NCI-H2081 (cell line): ENCODE results near the gene SERPINA9.
"Not testable (repeated sequence)": the region's sequence is repeated elsewhere in the genome, so short reads cannot be mapped to it uniquely, and the experiment has no call there.

Experiments
- DNase-seq, 2 experiments: peaks; one replicate each; lab custom pipeline; 2025; lab: John Stamatoyannopoulos, UW

Gene SERPINA9

GRCh38 chr14:94426526-94426925, 49.5 kb downstream of the SERPINA9 start:
- DNase-seq: no peak

GRCh38 chr14:94424371-94424770, 51.6 kb downstream of the SERPINA9 start:
- DNase-seq: no peak

GRCh38 chr14:94423453-94424056, 52.4 kb downstream of the SERPINA9 start:
- peak; percentile 43 to 44 for DNase-seq

GRCh38 chr14:94421316-94421715, 54.7 kb downstream of the SERPINA9 start:
- DNase-seq: no peak

GRCh38 chr14:94417497-94418205, 58.3 kb downstream of the SERPINA9 start:
- not testable (repeated sequence) for DNase-seq
